Bronchial smooth muscle cell (primary cell): ENCODE results near the gene ATAD3B. TPM values are rescaled to one million over a fixed set of nuclear protein-coding genes. Genes with fewer than 3 reads are reported as not detected.

ENCODE experiments used
- total RNA-seq: library from RNA; depleted of rRNA; stranded (reverse); fragments of >200 nt; gene quantifications from 2 replicates; pipeline ENCODE4 v1.2.1, GENCODE V29; 2014

ATAD3B gene
- 11.7 and 19.3 TPM in 2 replicates for total RNA-seq

GRCh38 chr1:1471389-1472052, at the start of gene ATAD3B:
Gene ATAD3B, plus strand, starts transcription at chr1:1471765. Its CDS starts 120 bp downstream, at chr1:1471885.

DNA sequence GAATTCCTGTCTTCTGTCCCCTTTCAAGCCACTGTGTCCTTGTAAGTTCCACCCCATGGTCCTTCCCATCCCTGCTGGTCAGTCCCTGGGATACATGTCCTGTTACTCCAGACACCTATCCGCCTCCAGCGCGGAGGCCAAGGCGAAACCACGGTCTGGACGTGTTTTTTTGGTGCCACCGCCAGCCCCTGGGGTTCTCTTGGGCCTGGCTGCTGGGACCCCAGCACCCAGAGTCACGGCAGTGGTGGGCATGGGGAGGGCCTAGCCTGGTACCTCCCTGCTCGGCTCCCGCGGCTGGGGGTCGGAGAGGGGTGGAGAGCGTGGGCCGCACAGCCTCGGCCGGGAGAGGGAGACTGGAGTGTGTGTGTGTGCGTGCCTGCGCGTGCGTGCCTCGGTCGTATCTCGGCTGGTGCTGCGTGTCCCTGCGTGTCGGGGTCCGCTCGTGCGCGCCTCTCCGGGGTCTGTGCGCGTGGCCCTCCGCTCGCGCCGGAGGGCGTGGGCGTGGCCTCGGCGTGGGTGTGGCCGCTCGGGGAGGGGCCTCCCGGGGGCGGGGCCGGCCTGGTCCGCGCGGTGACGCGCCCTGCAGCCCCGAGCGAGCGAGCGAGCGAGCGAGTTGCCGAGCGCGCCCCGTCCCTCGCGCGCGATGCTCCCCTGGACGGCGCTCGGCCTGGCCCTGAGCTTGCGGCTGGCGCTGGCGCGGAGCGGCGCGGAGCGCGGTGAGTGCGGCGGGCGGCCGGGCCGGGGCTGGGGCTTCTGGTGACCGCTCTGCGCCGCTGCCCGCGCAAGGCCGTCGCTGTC, 36.3 kb upstream of the ATAD3B start, which contains the start of gene VWA1:
TSS of gene VWA1 (plus strand) at position 585 of the 798 bp plus-strand sequence. CDS start at position 644, 59 bp downstream.

GRCh38 chr1:1449099-1449739, 22.3 kb upstream of the ATAD3B start, which contains the start of gene ATAD3C:
Gene ATAD3C, plus strand, starts transcription at chr1:1449689. Its CDS starts 995 bp downstream, at chr1:1450684.

DNA sequence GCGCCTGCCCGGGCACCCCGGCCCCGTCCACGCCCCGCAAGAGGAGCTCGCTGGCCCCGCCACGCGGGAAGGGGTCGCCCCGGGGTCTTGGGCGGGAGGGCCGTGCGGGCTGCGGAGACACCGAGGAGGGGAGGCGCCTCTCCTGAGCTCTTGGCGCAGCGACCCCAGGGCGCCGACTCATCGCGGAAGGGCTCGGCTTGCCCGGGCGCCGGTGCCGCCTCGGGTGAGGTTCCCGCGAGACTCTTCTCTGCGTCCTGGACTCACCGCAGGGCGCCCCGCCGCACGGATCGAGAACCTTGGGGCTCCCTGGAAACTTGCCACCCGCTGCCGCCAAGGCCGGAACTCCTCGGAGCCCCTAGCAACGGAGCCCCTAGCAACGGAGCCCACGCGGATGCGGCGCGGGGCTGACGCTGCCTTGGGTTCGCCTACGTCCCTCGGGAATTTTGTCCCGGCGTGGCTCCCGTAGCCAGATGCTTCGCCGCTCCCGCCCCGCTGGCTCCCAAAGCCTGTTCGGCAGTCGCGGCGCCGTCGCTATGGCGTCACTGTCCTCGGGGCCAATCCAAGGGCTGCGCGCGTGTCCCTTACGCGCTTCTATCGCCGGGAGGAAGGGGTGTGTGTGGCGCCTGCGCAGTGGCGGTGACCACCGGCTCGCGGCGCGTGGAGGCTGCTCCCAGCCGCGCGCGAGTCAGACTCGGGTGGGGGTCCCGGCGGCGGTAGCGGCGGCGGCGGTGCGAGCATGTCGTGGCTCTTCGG, 40.1 kb downstream of the ATAD3B start, which contains the start of gene ATAD3A:
TSS of gene ATAD3A (plus strand) at position 630 of the 753 bp plus-strand sequence. CDS start at position 737, 107 bp downstream.

GRCh38 chr1:1540090-1540817, 68.7 kb downstream of the ATAD3B start, which contains the start of gene TMEM240:
Gene TMEM240, minus strand, starts transcription at chr1:1540624. Its CDS starts 278 bp downstream, at chr1:1540346.

Other genes with a start within 250 kb of the ATAD3B start
- gene SDF4, start 239.8 kb upstream of the ATAD3B start, total RNA-seq, result 136 and 144 TPM in 2 replicates
- gene B3GALT6, start 239.5 kb upstream of the ATAD3B start, total RNA-seq, result 10.1 and 14.0 TPM in 2 replicates
- 2.1 and 2.8 TPM in 2 replicates for gene C1QTNF12, start 225.0 kb upstream of the ATAD3B start, total RNA-seq
- gene UBE2J2, start 197.9 kb upstream of the ATAD3B start, total RNA-seq, result 23.4 and 30.9 TPM in 2 replicates
- gene SCNN1D, start 191.3 kb upstream of the ATAD3B start, total RNA-seq, result 1.2 and 1.3 TPM in 2 replicates
- 66.0 and 87.7 TPM in 2 replicates for gene ACAP3, start 163.8 kb upstream of the ATAD3B start, total RNA-seq
- 9.6 and 9.9 TPM in 2 replicates for gene PUSL1, start 163.2 kb upstream of the ATAD3B start, total RNA-seq
- 56.0 and 74.6 TPM in 2 replicates for gene INTS11, start 147.1 kb upstream of the ATAD3B start, total RNA-seq
- 4.1 and 6.8 TPM in 2 replicates for gene CPTP, start 147.0 kb upstream of the ATAD3B start, total RNA-seq
- gene TAS1R3, start 140.5 kb upstream of the ATAD3B start, total RNA-seq, result 0.16 and 0.17 TPM in 2 replicates
- 67.0 and 107 TPM in 2 replicates for gene DVL1, start 122.3 kb upstream of the ATAD3B start, total RNA-seq
- 273 and 326 TPM in 2 replicates for gene MXRA8, start 113.2 kb upstream of the ATAD3B start, total RNA-seq
- 53.0 and 102 TPM in 2 replicates for gene AURKAIP1, start 96.6 kb upstream of the ATAD3B start, total RNA-seq
- 115 and 141 TPM in 2 replicates for gene CCNL2, start 72.4 kb upstream of the ATAD3B start, total RNA-seq
- 86.0 and 91.9 TPM in 2 replicates for gene MRPL20, start 64.5 kb upstream of the ATAD3B start, total RNA-seq
- 1.1 and 1.9 TPM in 2 replicates for gene ANKRD65, start 50.5 kb upstream of the ATAD3B start, total RNA-seq
- 3.4 and 3.9 TPM in 2 replicates for gene VWA1, start 36.1 kb upstream of the ATAD3B start, total RNA-seq
- gene ATAD3C, start 22.1 kb upstream of the ATAD3B start, total RNA-seq, result under 0.01 TPM in 1 of 2 replicates, not detected in the other
- 17.4 and 19.5 TPM in 2 replicates for gene ATAD3A, start 40.4 kb downstream of the ATAD3B start, total RNA-seq
- gene TMEM240, start 68.9 kb downstream of the ATAD3B start, total RNA-seq, result 3.7 and 5.4 TPM in 2 replicates
- 35.8 and 43.0 TPM in 2 replicates for gene SSU72, start 103.1 kb downstream of the ATAD3B start, total RNA-seq
- gene FNDC10, start 128.4 kb downstream of the ATAD3B start, total RNA-seq, result 0.52 and 0.95 TPM in 2 replicates
- gene MIB2, start 143.7 kb downstream of the ATAD3B start, total RNA-seq, result 77.7 and 127 TPM in 2 replicates
- gene MMP23B, start 160.4 kb downstream of the ATAD3B start, total RNA-seq, result 4.6 and 4.9 TPM in 2 replicates
- 8.5 and 8.8 TPM in 2 replicates for gene CDK11B, start 187.2 kb downstream of the ATAD3B start, total RNA-seq
- gene SLC35E2B, start 221.0 kb downstream of the ATAD3B start, total RNA-seq, result 25.5 and 32.8 TPM in 2 replicates